Keratinocyte (primary cell): Measurements from ENCODE around the gene EEF1G.

Source experiments
- EZH2 ChIP-seq: IDR thresholded peaks from one replicate; pipeline ENCODE4 v1.6.1; 2012; ENCODE audit warnings: inconsistent platforms, mild to moderate bottlenecking, low read length, moderate library complexity
- TF ChIP-seq, protein P1 (sequence below), 3 experiments: IDR thresholded peaks in 1 of 3; conservative IDR thresholded peaks in 1 of 3; optimal IDR thresholded peaks in 1 of 3; 2 replicates in 2 of 3; 3 replicates in 1 of 3; pipeline versions ENCODE3 to v1.5.1; 2011; ENCODE audit warnings: low read length in 3 of 3, mild to moderate bottlenecking in 3 of 3, moderate library complexity in 2 of 3, control low read depth in 1 of 3, inconsistent platforms in 1 of 3; ENCODE audit not compliant: insufficient read depth in 2 of 3; ENCODE audit errors: extremely low read depth in 1 of 3

DNA sequence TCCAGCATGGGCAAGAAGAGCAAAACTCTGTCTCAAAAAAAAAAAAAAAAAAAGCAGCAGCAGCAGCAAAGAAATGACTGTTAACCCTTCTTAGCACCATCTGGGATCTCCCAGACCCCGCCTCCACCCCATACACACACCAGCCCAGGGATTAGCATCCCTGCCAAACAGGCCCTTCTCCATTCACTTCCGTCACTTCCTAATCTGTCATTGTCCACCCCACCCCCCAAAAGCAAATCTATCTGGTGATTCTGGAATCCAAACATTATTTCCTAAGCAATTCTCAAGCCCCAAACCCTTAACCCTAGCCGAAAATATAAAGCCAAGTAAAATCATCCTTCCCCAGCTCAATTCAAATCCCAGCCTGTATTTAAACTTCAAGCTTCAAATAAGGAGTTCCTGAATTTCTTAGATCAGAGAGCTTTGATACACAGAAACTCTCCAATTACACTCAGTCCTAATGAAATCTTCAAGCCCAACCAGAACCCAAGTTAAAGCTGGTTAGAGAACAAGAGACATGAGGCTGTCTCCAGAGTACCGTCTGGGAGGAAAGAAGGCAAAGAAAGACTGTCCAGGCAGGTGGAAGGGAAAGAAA is 21.1 kb downstream of the EEF1G start:
- TF ChIP-seq, protein P1, sequence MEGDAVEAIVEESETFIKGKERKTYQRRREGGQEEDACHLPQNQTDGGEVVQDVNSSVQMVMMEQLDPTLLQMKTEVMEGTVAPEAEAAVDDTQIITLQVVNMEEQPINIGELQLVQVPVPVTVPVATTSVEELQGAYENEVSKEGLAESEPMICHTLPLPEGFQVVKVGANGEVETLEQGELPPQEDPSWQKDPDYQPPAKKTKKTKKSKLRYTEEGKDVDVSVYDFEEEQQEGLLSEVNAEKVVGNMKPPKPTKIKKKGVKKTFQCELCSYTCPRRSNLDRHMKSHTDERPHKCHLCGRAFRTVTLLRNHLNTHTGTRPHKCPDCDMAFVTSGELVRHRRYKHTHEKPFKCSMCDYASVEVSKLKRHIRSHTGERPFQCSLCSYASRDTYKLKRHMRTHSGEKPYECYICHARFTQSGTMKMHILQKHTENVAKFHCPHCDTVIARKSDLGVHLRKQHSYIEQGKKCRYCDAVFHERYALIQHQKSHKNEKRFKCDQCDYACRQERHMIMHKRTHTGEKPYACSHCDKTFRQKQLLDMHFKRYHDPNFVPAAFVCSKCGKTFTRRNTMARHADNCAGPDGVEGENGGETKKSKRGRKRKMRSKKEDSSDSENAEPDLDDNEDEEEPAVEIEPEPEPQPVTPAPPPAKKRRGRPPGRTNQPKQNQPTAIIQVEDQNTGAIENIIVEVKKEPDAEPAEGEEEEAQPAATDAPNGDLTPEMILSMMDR (optimal IDR thresholded peaks at IDR 0.05 in 1 of 3, IDR thresholded peaks at IDR 0.05 in 1 of 3, conservative IDR thresholded peaks at IDR 0.05 in 1 of 3; ENCODE audit: extremely low read depth in 1 of 3, insufficient read depth in 2 of 3, low read length in 3 of 3) = no peak
- no peak for TF ChIP-seq EZH2
